Fibroblast of pulmonary artery (primary cell): ENCODE measurements around the gene S100PBP.
A peak's percentile ranks its signal among the peaks of the same experiment; 100 is the strongest.

ENCODE experiments used
- DNase-seq: peaks from one replicate; pipeline ENCODE4 v3.0.0-alpha.2; 2010; ENCODE audit warnings: low read depth
- H3K4me3 ChIP-seq: replicated peaks from 2 replicates; pipeline ENCODE4 v1.5.1; 2011; ENCODE audit warnings: low read depth, mild to moderate bottlenecking, control low read depth, low read length, moderate library complexity
- CTCF ChIP-seq: IDR thresholded peaks from 2 replicates; pipeline ENCODE4 v1.5.1; 2011; ENCODE audit warnings: mild to moderate bottlenecking, control low read depth, low read length, inconsistent platforms; ENCODE audit errors: missing control alignments

The S100PBP gene

GRCh38 chr1:32865639-32866405 lies 48.4 kb downstream of the S100PBP start:
- DNase-seq: no peak
- TF ChIP-seq CTCF: no peak
- no peak overlapping the region for H3K4me3 ChIP-seq

DNA sequence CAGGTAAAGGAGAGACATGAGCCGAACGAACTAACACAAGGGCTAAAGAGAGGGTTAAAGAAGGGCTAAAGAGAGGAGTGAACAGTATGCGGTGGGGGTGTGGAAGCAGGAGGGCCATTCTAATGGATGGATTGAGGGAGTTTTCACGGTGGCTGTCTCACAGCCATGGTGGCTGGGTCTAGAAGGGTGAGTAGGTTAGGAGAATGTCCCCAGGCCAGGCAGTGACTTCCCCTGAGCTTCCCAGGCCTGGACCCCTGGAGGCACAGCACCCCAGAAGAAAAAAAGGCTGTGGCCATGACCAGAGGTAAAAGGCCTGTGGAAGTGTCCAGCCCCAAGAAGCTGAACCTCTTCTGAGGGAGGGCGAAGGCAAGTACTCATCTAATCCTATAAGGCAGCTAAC lies 49.7 kb downstream of the S100PBP start:
- no peak for TF ChIP-seq CTCF
- no peak for DNase-seq

GRCh38 chr1:32867671-32868070 lies 50.2 kb downstream of the S100PBP start:
- no peak overlapping the region for H3K4me3 ChIP-seq
- DNase-seq: no peak

More for the DNA sequence above, 49.7 kb downstream of the S100PBP start:
- no peak overlapping the region for H3K4me3 ChIP-seq

DNA sequence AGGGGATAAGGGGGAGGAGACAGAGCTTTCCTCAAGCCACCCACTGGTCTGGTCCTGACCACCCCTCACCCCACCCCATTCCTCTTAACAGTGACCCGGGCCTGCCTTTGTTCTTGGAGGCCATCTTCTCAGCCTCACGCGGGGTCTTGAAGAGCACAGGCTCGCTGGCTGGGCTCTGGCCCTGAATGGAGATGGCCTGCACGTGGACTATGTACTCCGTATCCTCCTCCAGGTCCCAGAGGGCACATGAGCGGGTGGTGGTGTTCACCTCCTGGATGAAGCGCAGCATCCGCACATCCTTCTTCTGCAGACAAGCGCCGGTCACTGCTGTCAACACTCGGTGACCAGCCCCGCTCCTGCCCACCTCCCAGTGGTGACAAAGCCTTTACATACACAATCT lies 50.6 kb downstream of the S100PBP start:
- no peak for DNase-seq
- no peak overlapping the region for H3K4me3 ChIP-seq
- TF ChIP-seq CTCF: no peak

More at GRCh38 chr1:32867671-32868070, 50.2 kb downstream of the S100PBP start:
- no peak for TF ChIP-seq CTCF

DNA sequence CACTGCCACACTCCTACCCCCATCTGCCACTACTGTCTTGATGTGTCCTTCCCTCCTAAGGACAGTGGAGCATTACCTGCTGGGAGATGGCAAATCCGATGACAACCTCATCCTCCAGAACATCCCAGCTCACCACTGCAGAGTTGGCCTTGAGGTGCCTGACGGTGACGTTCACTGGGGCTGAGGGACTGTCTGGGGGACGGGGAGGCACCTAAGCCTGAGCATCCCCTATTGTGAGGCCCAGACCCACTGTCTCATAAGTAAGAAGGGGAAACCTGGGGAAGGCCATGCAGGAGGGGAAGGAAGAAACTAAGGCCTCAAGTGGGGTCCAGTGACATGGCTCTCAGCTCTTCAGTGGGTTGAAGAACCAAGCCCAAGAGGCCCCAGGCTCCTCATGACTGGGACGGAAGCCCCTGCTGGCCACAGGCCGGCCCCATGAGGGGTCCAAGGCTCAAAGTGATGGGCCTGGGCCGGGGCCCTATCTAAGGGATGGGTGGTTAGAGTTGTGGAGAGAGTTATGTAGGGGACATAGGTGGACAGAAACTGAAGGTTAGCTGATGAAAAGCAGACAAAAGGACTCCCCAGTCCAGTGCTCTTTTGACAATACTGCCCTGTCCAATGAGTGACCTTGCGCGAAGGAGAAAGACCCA lies 51.5 kb downstream of the S100PBP start:
- DNase-seq: no peak
- TF ChIP-seq CTCF: no peak
- no peak overlapping the region for H3K4me3 ChIP-seq

GRCh38 chr1:32869923-32870614 lies 52.6 kb downstream of the S100PBP start:
- TF ChIP-seq CTCF: no peak
- no peak for DNase-seq
- H3K4me3 ChIP-seq: peak overlapping the region; percentile 7
